ENCODE data around the gene RIC8A. TPM values are rescaled to one million over a fixed set of nuclear protein-coding genes. Genes with fewer than 3 reads are reported as not detected.
A peak's percentile ranks its signal among the peaks of the same experiment; 100 is the strongest.

RIC8A gene
- total and polyA plus RNA-seq, 9 of the 15 experiments (the other 6 are each of a cell fraction or from before 2014, with no cell fraction given), result 10.7 to 108 (median 72.1) TPM

DNA sequence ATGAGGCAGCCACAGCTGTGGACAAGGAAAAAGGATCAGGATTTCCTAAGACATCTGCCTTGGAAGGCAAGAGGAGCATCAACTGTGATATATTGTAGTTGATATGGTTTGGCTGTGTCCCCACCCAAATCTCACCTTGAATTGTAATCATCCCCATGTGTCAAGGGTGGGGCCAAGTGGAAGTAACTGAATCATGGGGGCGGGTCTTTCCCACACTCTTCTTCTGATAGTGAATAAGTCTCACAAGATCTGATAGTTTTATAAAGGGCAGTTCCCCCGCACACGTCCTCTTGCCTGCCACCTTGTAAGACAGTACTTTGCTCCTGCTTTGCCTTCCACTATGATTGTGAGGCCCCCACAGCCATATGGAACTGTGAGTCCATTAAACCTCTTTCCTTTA, 10.2 kb downstream of the RIC8A start:
- FAIRE-seq (no peak), ATAC-seq (0 out of 3 replicates have a peak, but pooled peaks have one; percentile 5), DNase-seq (ENCODE audit: extremely low read depth in 1 of 4, low spot score in 3 of 4) (peak in 1 of 4 experiments; percentile 50)
- in situ Hi-C loops (cut with MboI), result loop anchor here (10.0 kb wide), 1 partner anchor 147 kb away; the partner anchor contains the start of gene B4GALNT4
- Histone ChIP-seq H2AFZ (ENCODE audit: low read depth, low read length) (no peak overlapping the region), H3K9me1 (ENCODE audit: control insufficient read depth, insufficient read depth, low read length) (no peaks in the 10 kb centered on the region), H3K4me3 (no peak overlapping the region), H4K20me1 (replicated peaks; ENCODE audit: control insufficient read depth, insufficient read depth, low read length) (no peaks in the 10 kb centered on the region), H3K9ac (ENCODE audit: insufficient read depth in 1 of 2, low read depth in 2 of 2, low read length in 2 of 2) (no peak overlapping the region), H3K79me2 (ENCODE audit: control insufficient read depth, insufficient read depth, low read length) (no peaks in the 10 kb centered on the region), H3K27me3 (ENCODE audit: control insufficient read depth in 2 of 2, insufficient read depth in 2 of 2, low read length in 2 of 2) (no peaks in the 10 kb centered on the region), H3K4me2 (ENCODE audit: insufficient read depth, low read length) (no peak overlapping the region), H3K27ac (ENCODE audit: extremely low read depth, low read depth, low read length) (peak overlapping the region; percentile 50; the same call in 2 of the 3 replicates), H3K9me3 (replicated peaks; ENCODE audit: control insufficient read depth, insufficient read depth, low read depth, low read length) (peaks cover 21% of the 10 kb centered on the region), H3K36me3 (ENCODE audit: control insufficient read depth, insufficient read depth, low read length) (peaks cover 61% of the 10 kb centered on the region; the same call in 2 of the 3 replicates), H3K4me1 (replicated peaks in 1 of 2; ENCODE audit: control insufficient read depth in 2 of 2, insufficient read depth in 2 of 2, low read length in 2 of 2) (peaks cover 25 to 28% of the 10 kb centered on the region in 2 experiments; a peak in 4 of 5 replicates)
- no TSS peak for BruUV-seq (replicated peaks)
- WGBS (ENCODE audit: insufficient coverage, low coverage, missing lambda C conversion rate), result 46% methylated on average over 3 of the region's 3 CpGs
- intact Hi-C loops (cut with micrococcal nuclease), result no loop called here
- ChIA-PET POLR2A (interaction anchor here (1.2 to 5.5 kb wide), 3 partner anchors 10 to 50 kb away, joined by 3 to 63 read pairs (median 5); partner anchors contain the start of genes BET1L and RIC8A), CTCF (ENCODE audit: low intra/inter-chr PET ratio) (no interaction called here)
- TF ChIP-seq SMAD4 (CRISPR knock-in tag; conservative IDR thresholded peaks at IDR 0.05), result no peak
- 0 out of 2 replicates have a peak, but pooled peaks have one; percentile 33 for TF ChIP-seq ESRRA (IDR thresholded peaks at IDR 0.05; ENCODE audit: borderline replicate concordance, low read depth)
- TF ChIP-seq ZNF165 (CRISPR knock-in tag; IDR thresholded peaks at IDR 0.05; ENCODE audit: borderline replicate concordance), result no peak
- no peak for TF ChIP-seq ZKSCAN3 (CRISPR knock-in tag; IDR thresholded peaks at IDR 0.05)
- no peak for TF ChIP-seq NR3C1 (CRISPR knock-in tag; IDR thresholded peaks at IDR 0.05)
- TF ChIP-seq SOX6 (IDR thresholded peaks at IDR 0.05), result no peak
- no peak for TF ChIP-seq ZNF696 (CRISPR knock-in tag; conservative IDR thresholded peaks at IDR 0.05)
- no peak for TF ChIP-seq TCF7L2 (IDR thresholded peaks at IDR 0.05; ENCODE audit: low read depth, low read length)
- TF ChIP-seq TCF3 (CRISPR knock-in tag; IDR thresholded peaks at IDR 0.05), result 0 out of 2 replicates have a peak, but pooled peaks have one; percentile 13
- TF ChIP-seq, protein P1, sequence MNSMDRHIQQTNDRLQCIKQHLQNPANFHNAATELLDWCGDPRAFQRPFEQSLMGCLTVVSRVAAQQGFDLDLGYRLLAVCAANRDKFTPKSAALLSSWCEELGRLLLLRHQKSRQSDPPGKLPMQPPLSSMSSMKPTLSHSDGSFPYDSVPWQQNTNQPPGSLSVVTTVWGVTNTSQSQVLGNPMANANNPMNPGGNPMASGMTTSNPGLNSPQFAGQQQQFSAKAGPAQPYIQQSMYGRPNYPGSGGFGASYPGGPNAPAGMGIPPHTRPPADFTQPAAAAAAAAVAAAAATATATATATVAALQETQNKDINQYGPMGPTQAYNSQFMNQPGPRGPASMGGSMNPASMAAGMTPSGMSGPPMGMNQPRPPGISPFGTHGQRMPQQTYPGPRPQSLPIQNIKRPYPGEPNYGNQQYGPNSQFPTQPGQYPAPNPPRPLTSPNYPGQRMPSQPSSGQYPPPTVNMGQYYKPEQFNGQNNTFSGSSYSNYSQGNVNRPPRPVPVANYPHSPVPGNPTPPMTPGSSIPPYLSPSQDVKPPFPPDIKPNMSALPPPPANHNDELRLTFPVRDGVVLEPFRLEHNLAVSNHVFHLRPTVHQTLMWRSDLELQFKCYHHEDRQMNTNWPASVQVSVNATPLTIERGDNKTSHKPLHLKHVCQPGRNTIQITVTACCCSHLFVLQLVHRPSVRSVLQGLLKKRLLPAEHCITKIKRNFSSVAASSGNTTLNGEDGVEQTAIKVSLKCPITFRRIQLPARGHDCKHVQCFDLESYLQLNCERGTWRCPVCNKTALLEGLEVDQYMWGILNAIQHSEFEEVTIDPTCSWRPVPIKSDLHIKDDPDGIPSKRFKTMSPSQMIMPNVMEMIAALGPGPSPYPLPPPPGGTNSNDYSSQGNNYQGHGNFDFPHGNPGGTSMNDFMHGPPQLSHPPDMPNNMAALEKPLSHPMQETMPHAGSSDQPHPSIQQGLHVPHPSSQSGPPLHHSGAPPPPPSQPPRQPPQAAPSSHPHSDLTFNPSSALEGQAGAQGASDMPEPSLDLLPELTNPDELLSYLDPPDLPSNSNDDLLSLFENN (IDR thresholded peaks at IDR 0.05; ENCODE audit: low read depth in 2 of 2, low read length in 2 of 2), result no peak
- TF ChIP-seq THRAP3 (IDR thresholded peaks at IDR 0.05; ENCODE audit: borderline replicate concordance), result no peak
- TF ChIP-seq, protein P2, sequence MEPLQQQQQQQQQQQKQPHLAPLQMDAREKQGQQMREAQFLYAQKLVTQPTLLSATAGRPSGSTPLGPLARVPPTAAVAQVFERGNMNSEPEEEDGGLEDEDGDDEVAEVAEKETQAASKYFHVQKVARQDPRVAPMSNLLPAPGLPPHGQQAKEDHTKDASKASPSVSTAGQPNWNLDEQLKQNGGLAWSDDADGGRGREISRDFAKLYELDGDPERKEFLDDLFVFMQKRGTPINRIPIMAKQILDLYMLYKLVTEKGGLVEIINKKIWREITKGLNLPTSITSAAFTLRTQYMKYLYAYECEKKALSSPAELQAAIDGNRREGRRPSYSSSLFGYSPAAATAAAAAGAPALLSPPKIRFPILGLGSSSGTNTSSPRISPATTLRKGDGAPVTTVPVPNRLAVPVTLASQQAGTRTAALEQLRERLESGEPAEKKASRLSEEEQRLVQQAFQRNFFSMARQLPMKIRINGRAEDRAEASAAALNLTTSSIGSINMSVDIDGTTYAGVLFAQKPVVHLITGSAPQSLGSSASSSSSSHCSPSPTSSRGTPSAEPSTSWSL (CRISPR knock-in tag; IDR thresholded peaks at IDR 0.05; ENCODE audit: borderline replicate concordance), result no peak
- TF ChIP-seq DPF2 (IDR thresholded peaks at IDR 0.05), result 0 out of 2 replicates have a peak, but pooled peaks have one; percentile 17
- 0 out of 2 replicates have a peak, but pooled peaks have one; percentile 3 for TF ChIP-seq CBFA2T2 (conservative IDR thresholded peaks at IDR 0.05)
- TF ChIP-seq PHF21A (IDR thresholded peaks at IDR 0.05; ENCODE audit: borderline replicate concordance, low read depth), result no peak
- peak in 1 of 2 experiments; percentile 31; a peak in 1 of 3 replicates for TF ChIP-seq CBX3 (IDR thresholded peaks at IDR 0.05; ENCODE audit: borderline replicate concordance in 1 of 2, low read length in 2 of 2)
- TF ChIP-seq, protein P3, sequence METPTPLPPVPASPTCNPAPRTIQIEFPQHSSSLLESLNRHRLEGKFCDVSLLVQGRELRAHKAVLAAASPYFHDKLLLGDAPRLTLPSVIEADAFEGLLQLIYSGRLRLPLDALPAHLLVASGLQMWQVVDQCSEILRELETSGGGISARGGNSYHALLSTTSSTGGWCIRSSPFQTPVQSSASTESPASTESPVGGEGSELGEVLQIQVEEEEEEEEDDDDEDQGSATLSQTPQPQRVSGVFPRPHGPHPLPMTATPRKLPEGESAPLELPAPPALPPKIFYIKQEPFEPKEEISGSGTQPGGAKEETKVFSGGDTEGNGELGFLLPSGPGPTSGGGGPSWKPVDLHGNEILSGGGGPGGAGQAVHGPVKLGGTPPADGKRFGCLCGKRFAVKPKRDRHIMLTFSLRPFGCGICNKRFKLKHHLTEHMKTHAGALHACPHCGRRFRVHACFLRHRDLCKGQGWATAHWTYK (CRISPR knock-in tag; IDR thresholded peaks at IDR 0.05), result no peak
- no peak for TF ChIP-seq PPARD (CRISPR knock-in tag; IDR thresholded peaks at IDR 0.05)
